ENCODE results near the gene SLBP. TPM values are rescaled to one million over a fixed set of nuclear protein-coding genes. Genes with fewer than 3 reads are reported as not detected.

Gene SLBP
- total and polyA plus RNA-seq, 2 donors from 2014 or later = 30.7 to 42.8 TPM

DNA sequence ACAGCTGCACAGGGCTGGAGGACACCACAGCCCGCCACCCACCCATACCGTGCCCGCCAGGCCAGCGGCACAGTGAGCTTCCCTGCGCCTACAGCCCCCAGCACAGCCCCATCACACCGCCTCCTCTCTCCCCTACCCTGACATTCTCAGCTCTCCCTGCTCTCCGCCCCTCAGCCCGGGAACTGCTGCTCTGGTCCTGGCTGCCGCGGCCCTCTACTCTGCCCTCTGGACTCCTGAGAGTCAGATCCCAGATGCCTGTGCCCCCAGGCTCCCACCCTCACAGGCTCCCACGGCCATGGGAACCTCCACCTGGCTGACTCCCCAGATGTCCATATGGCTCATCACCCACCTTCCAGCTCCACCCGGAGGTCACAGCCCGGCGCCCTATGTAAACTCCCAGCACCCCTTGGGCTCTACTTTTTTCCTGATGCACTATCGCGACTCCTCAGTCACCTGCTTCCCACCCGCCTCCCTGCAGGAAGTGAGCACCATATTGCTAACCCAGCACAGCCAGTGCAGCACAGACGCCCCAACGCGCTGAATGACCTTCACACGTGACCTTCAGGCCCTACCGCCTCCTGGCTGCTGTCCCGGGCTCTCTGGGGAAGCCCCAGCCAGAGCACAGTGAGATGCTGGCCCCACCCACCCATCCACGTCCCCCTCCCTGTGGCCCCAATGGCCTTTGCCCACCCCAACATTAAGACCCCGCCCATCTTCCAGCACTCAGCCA is 51.0 kb downstream of the SLBP start:
- no peak for FAIRE-seq

DNA sequence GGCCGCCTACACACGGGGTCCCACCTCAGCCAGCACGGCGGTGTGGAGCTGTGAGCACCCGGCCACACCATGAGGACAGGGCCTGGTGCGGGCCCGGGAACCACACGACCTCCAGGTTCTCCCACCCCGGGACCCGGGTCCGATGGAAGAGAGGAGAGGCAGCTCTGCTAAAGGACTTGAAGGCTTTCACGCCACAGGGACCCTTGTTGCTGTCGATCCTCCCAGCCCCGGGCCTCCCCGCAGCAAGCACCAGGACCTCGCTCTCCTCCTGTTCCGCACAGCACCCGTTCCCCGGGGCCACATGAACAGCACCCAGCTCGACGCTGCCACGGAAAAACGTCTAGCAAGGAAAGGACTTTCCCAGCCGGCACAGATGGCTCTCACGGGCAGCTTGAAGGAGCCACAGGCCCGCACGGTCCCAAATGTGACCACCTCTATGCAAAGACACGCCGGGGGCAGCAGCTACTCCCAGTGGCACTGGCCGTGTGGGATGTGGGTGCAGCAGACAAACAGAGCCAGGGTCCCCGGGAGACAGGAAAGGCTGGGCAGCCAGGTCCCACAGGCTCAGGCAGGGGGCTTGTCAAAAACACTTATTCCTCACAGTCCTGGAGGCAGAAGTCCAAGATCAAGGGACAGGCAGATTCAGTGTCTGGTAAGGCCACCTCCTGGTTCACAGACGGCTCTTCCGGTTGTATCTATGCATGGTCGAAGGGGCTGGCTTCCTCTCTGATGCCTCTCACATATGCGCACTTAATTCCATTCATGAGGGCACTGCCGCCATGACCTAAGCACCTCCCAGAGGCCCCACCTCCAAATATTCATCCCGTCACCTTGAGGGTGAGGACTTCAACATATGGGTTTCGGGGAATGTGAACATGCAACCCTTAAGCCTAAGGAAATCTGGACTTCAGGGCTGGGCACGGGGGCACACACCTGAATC is 52.7 kb downstream of the SLBP start:
- intact Hi-C loops (cut with DNase I) = no loop called here
- Histone ChIP-seq H3K27ac (ENCODE audit: low read depth in 2 of 2, low read length in 2 of 2) (no peak overlapping the region), H3K36me3 (ENCODE audit: control insufficient read depth in 2 of 3, insufficient read depth in 3 of 3, low read length in 3 of 3) (no peaks in the 10 kb centered on the region), H3K9me3 (ENCODE audit: control insufficient read depth in 2 of 3, insufficient read depth in 1 of 3, low read length in 3 of 3) (no peaks in the 10 kb centered on the region), H3K4me1 (ENCODE audit: control insufficient read depth in 2 of 3, insufficient read depth in 2 of 3, low read depth in 1 of 3, low read length in 3 of 3) (no peaks in the 10 kb centered on the region), H3K9ac (ENCODE audit: low read length in 3 of 3) (no peak overlapping the region), H3K4me3 (ENCODE audit: low read length in 3 of 3) (no peak overlapping the region), H3K27me3 (ENCODE audit: control insufficient read depth, insufficient read depth, low read length) (no peaks in the 10 kb centered on the region)
- no peak for DNase-seq
- FAIRE-seq = no peak
- TF ChIP-seq, protein P1, sequence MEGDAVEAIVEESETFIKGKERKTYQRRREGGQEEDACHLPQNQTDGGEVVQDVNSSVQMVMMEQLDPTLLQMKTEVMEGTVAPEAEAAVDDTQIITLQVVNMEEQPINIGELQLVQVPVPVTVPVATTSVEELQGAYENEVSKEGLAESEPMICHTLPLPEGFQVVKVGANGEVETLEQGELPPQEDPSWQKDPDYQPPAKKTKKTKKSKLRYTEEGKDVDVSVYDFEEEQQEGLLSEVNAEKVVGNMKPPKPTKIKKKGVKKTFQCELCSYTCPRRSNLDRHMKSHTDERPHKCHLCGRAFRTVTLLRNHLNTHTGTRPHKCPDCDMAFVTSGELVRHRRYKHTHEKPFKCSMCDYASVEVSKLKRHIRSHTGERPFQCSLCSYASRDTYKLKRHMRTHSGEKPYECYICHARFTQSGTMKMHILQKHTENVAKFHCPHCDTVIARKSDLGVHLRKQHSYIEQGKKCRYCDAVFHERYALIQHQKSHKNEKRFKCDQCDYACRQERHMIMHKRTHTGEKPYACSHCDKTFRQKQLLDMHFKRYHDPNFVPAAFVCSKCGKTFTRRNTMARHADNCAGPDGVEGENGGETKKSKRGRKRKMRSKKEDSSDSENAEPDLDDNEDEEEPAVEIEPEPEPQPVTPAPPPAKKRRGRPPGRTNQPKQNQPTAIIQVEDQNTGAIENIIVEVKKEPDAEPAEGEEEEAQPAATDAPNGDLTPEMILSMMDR (IDR thresholded peaks at IDR 0.05; ENCODE audit: borderline replicate concordance, extremely low read depth, insufficient read depth) = no peak

More for the DNA sequence above, 51.0 kb downstream of the SLBP start:
- no peak overlapping the region for H3K4me3 ChIP-seq (ENCODE audit: low read length in 3 of 3)
- TF ChIP-seq, protein P1 (IDR thresholded peaks at IDR 0.05; ENCODE audit: borderline replicate concordance, extremely low read depth, insufficient read depth) = no peak
- no peak overlapping the region for H3K9ac ChIP-seq (ENCODE audit: low read length in 3 of 3)
- no peaks in the 10 kb centered on the region for H3K4me1 ChIP-seq (ENCODE audit: control insufficient read depth in 2 of 3, insufficient read depth in 2 of 3, low read depth in 1 of 3, low read length in 3 of 3)
- H3K9me3 ChIP-seq (ENCODE audit: control insufficient read depth in 2 of 3, insufficient read depth in 1 of 3, low read length in 3 of 3) = no peaks in the 10 kb centered on the region
- no peak overlapping the region for H3K27ac ChIP-seq (ENCODE audit: low read depth in 2 of 2, low read length in 2 of 2)
- intact Hi-C loops (cut with DNase I) = no loop called here
- DNase-seq = no peak
- H3K27me3 ChIP-seq (ENCODE audit: control insufficient read depth, insufficient read depth, low read length) = no peaks in the 10 kb centered on the region
- H3K36me3 ChIP-seq (ENCODE audit: control insufficient read depth in 2 of 3, insufficient read depth in 3 of 3, low read length in 3 of 3) = no peaks in the 10 kb centered on the region

DNA sequence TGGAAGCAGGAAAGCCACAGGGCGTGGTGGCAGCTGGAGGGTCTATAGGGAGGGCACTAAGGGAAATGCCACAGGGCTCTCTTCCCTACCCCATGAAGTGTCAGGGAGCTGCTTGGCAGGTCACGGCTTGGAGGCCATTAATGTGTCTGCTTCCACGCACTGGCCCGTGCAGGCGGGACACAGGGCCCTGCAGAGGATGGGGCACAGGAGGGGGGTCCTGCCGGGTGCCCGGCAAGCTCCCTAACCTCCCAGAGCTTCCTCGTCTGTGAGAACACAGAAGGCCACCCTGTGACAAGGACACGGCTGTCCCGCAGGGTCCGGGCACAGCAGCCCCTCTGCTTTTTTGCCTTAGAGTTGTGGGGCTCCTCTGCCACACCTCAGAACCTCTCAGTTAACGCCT is 53.5 kb downstream of the SLBP start:
- no peaks in the 10 kb centered on the region for H3K36me3 ChIP-seq (ENCODE audit: control insufficient read depth in 2 of 3, insufficient read depth in 3 of 3, low read length in 3 of 3)
- H3K4me1 ChIP-seq (ENCODE audit: control insufficient read depth in 2 of 3, insufficient read depth in 2 of 3, low read depth in 1 of 3, low read length in 3 of 3) = no peaks in the 10 kb centered on the region
- TF ChIP-seq, protein P1 (IDR thresholded peaks at IDR 0.05; ENCODE audit: borderline replicate concordance, extremely low read depth, insufficient read depth) = no peak
- H3K9me3 ChIP-seq (ENCODE audit: control insufficient read depth in 2 of 3, insufficient read depth in 1 of 3, low read length in 3 of 3) = no peaks in the 10 kb centered on the region
- no peaks in the 10 kb centered on the region for H3K27me3 ChIP-seq (ENCODE audit: control insufficient read depth, insufficient read depth, low read length)
- no peak for FAIRE-seq
- intact Hi-C loops (cut with DNase I) = no loop called here
- no peak overlapping the region for H3K9ac ChIP-seq (ENCODE audit: low read length in 3 of 3)
- H3K27ac ChIP-seq (ENCODE audit: low read depth in 2 of 2, low read length in 2 of 2) = no peak overlapping the region
- H3K4me3 ChIP-seq (ENCODE audit: low read length in 3 of 3) = no peak overlapping the region
- no peak for DNase-seq

All from kidney (tissue), 14 donors.